AG20443 (cell line): ENCODE measurements around the gene MKRN2.

Source experiments
- DNase-seq: peaks from one replicate; pipeline ENCODE4 v3.0.0; 2012; ENCODE audit warnings: low spot score, mixed read lengths

Gene MKRN2

GRCh38 chr3:12553921-12554391 lies 2.9 kb upstream of the MKRN2 start:
- DNase-seq, result peak; percentile 46

- DNase-seq, result no peak
Measured at GRCh38 chr3:12556314-12556689, 585 bp upstream of the MKRN2 start.

- DNase-seq, result peak; percentile 34
Measured at GRCh38 chr3:12557473-12558100, 700 bp downstream of the MKRN2 start.

GRCh38 chr3:12558706-12559105 lies 1.8 kb downstream of the MKRN2 start:
- no peak for DNase-seq

GRCh38 chr3:12559520-12559919 lies 2.6 kb downstream of the MKRN2 start:
- no peak for DNase-seq

- no peak for DNase-seq
Measured at GRCh38 chr3:12560505-12561190, 3.8 kb downstream of the MKRN2 start.

- DNase-seq, result no peak
Measured at GRCh38 chr3:12561397-12561796, 4.5 kb downstream of the MKRN2 start.

- DNase-seq, result no peak
Measured at GRCh38 chr3:12562451-12562850, 5.6 kb downstream of the MKRN2 start.

- DNase-seq, result no peak
Measured at GRCh38 chr3:12566976-12567375, 10.1 kb downstream of the MKRN2 start.

GRCh38 chr3:12568747-12569146 lies 11.9 kb downstream of the MKRN2 start:
- DNase-seq, result no peak

- DNase-seq, result no peak
Measured at GRCh38 chr3:12569836-12570235, 12.9 kb downstream of the MKRN2 start.

- no peak for DNase-seq
Measured at GRCh38 chr3:12571986-12572385, 15.1 kb downstream of the MKRN2 start.

- DNase-seq, result no peak
Measured at GRCh38 chr3:12574131-12574530, 17.2 kb downstream of the MKRN2 start.

- DNase-seq, result no peak
Measured at GRCh38 chr3:12574661-12575060, 17.8 kb downstream of the MKRN2 start.

- DNase-seq, result no peak
Measured at GRCh38 chr3:12577379-12577778, 20.5 kb downstream of the MKRN2 start.

- no peak for DNase-seq
Measured at GRCh38 chr3:12578742-12579141, 21.9 kb downstream of the MKRN2 start.

GRCh38 chr3:12579456-12579855 lies 22.6 kb downstream of the MKRN2 start:
- DNase-seq, result no peak

GRCh38 chr3:12579905-12580304 lies 23.0 kb downstream of the MKRN2 start:
- peak; percentile 38 for DNase-seq

- DNase-seq, result no peak
Measured at GRCh38 chr3:12582730-12583129, 25.8 kb downstream of the MKRN2 start.

GRCh38 chr3:12583280-12583679 lies 26.4 kb downstream of the MKRN2 start:
- no peak for DNase-seq

- no peak for DNase-seq
Measured at GRCh38 chr3:12584083-12584482, 27.2 kb downstream of the MKRN2 start.

GRCh38 chr3:12585181-12585580 lies 28.3 kb downstream of the MKRN2 start:
- DNase-seq, result no peak

- no peak for DNase-seq
Measured at GRCh38 chr3:12585970-12586369, 29.1 kb downstream of the MKRN2 start.

- DNase-seq, result no peak
Measured at GRCh38 chr3:12586403-12586802, 29.5 kb downstream of the MKRN2 start.
